ENCODE results near the gene DIRAS2. TPM values are rescaled to one million over a fixed set of nuclear protein-coding genes. Genes with fewer than 3 reads are reported as not detected.
A peak's percentile ranks its signal among the peaks of the same experiment; 100 is the strongest.

The DIRAS2 gene
- total RNA-seq, 4 donors from 2014 or later, result 0.35 to 2.2 (median 1.1) TPM; not detected in 1

- H3K9me3 ChIP-seq, result no peaks in the 10 kb centered on the region
- no peak overlapping the region for H3K27ac ChIP-seq
- no peaks in the 10 kb centered on the region for H3K27me3 ChIP-seq
- TF ChIP-seq CTCF (IDR thresholded peaks at IDR 0.05) (no peak), POLR2A (IDR thresholded peaks at IDR 0.05) (no peak)
- no peak for DNase-seq
- peaks cover 0 to 4% (median 0%) of the 10 kb centered on the region in 4 donors for H3K4me1 ChIP-seq
- H3K36me3 ChIP-seq, result no peaks in the 10 kb centered on the region
- H3K4me3 ChIP-seq, result peak overlapping the region in 2 of 4 donors; percentile 53 to 54
These were observed 638 bp downstream of the DIRAS2 start for GRCh38 chr9:90641884-90642487.

- Histone ChIP-seq H3K27me3 (no peaks in the 10 kb centered on the region), H3K4me1 (peaks cover 0 to 4% (median 0%) of the 10 kb centered on the region in 4 donors), H3K27ac (no peak overlapping the region), H3K9me3 (no peaks in the 10 kb centered on the region), H3K36me3 (no peaks in the 10 kb centered on the region), H3K4me3 (no peak overlapping the region)
- TF ChIP-seq CTCF (IDR thresholded peaks at IDR 0.05) (no peak), POLR2A (IDR thresholded peaks at IDR 0.05) (no peak)
- DNase-seq, result no peak
These were observed 1.5 kb downstream of the DIRAS2 start for GRCh38 chr9:90641086-90641485.

- H3K36me3 ChIP-seq, result no peaks in the 10 kb centered on the region
- DNase-seq, result no peak
- H3K4me3 ChIP-seq, result no peak overlapping the region
- no peaks in the 10 kb centered on the region for H3K27me3 ChIP-seq
- TF ChIP-seq CTCF (IDR thresholded peaks at IDR 0.05), result no peak
- no peak for TF ChIP-seq POLR2A (IDR thresholded peaks at IDR 0.05)
- H3K9me3 ChIP-seq, result no peaks in the 10 kb centered on the region
- H3K27ac ChIP-seq, result no peak overlapping the region
- H3K4me1 ChIP-seq, result peaks cover 0 to 4% (median 0%) of the 10 kb centered on the region in 4 donors
These were observed 2.3 kb downstream of the DIRAS2 start for GRCh38 chr9:90640361-90640760.

GRCh38 chr9:90637626-90638025, 5.0 kb downstream of the DIRAS2 start:
- no peak for TF ChIP-seq POLR2A (IDR thresholded peaks at IDR 0.05)
- no peak for TF ChIP-seq CTCF (IDR thresholded peaks at IDR 0.05)
- no peaks in the 10 kb centered on the region for H3K36me3 ChIP-seq
- no peaks in the 10 kb centered on the region for H3K9me3 ChIP-seq
- no peak for DNase-seq
- H3K4me3 ChIP-seq, result no peak overlapping the region
- no peaks in the 10 kb centered on the region for H3K27me3 ChIP-seq
- H3K27ac ChIP-seq, result no peak overlapping the region
- H3K4me1 ChIP-seq, result peaks cover 0 to 2% (median 0%) of the 10 kb centered on the region in 4 donors

GRCh38 chr9:90632647-90633207, 9.9 kb downstream of the DIRAS2 start:
- Histone ChIP-seq H3K36me3 (no peaks in the 10 kb centered on the region), H3K27ac (no peak overlapping the region), H3K4me3 (no peak overlapping the region), H3K4me1 (no peaks in the 10 kb centered on the region), H3K9me3 (no peaks in the 10 kb centered on the region), H3K27me3 (no peaks in the 10 kb centered on the region)
- DNase-seq, result no peak
- TF ChIP-seq POLR2A (IDR thresholded peaks at IDR 0.05) (no peak), CTCF (IDR thresholded peaks at IDR 0.05) (no peak)

Measured in Peyer's patch (tissue), 4 donors.